GM18502 (cell line): ENCODE data around the gene NDUFA13.

Experiments used
- ATAC-seq: cut with Tn5 transposase; IDR thresholded peaks from one replicate; pipeline ENCODE4 v1.9.1; 2021; ENCODE audit warnings: mild to moderate bottlenecking; ENCODE audit not compliant: unreplicated experiment, poor library complexity

Gene NDUFA13

DNA sequence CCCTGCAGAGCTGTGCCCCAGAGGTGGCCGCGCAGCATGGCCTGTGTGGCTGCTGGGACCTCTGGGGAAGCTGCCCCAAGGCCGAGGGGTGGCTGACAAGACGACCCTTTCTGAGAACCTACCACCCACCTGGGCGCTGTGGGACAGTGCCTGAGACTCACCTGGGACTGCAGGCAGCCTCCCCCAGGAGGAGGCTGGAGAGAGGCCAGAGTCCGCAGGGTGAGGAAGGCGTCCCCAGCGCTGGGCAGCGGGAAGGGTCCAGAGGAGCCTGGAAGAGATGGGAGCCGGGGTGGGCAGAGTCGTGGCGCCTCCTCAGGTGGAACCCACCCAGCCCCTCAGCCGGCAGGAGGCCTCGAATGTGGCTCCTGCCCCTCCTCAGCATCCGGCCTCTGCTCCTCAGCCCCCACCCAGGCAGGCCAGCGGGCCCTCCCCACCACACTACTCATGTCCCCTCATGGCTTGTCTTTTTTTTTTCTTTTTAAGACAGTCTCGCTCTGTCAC is 47.4 kb downstream of the NDUFA13 start:
- no peak for ATAC-seq

DNA sequence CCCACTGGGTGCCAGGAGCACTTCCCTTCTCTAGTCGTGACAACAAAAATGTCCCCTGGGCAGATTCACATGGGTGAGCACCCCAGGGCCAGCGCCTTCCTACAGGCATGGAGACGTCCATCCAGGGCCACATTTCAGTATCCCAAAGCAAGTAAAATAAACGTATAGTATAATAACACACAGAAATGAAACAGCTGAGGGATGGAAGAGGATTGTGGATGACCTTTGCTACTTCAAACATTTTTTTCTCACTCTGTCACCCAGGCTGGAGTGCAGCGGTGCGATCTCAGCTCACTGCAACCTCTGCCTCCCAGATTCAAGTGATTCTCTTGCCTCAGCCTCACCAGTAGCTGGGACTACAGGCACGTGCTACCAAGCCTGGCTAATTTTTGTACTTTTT is 50.3 kb downstream of the NDUFA13 start:
- no peak for ATAC-seq

DNA sequence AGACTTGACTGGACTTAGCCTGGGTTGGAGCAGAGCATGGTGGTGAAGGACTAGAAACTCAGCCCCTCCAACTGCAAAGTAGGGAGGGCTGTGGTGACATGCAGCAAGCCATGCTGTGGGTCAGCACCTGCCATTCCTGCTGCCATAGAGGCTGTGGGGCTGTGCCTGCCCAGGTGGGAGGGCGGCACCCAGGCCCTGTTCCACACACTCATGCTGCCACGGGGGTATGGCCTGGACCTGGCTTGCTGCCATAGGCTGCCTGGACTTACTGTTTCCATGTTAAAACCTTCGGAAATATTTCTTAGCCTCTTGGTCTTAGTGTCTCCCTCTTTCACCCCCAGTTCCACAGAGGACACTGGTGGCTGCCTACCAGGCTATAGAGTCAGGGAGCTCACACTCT is 51.4 kb downstream of the NDUFA13 start:
- no peak for ATAC-seq

DNA sequence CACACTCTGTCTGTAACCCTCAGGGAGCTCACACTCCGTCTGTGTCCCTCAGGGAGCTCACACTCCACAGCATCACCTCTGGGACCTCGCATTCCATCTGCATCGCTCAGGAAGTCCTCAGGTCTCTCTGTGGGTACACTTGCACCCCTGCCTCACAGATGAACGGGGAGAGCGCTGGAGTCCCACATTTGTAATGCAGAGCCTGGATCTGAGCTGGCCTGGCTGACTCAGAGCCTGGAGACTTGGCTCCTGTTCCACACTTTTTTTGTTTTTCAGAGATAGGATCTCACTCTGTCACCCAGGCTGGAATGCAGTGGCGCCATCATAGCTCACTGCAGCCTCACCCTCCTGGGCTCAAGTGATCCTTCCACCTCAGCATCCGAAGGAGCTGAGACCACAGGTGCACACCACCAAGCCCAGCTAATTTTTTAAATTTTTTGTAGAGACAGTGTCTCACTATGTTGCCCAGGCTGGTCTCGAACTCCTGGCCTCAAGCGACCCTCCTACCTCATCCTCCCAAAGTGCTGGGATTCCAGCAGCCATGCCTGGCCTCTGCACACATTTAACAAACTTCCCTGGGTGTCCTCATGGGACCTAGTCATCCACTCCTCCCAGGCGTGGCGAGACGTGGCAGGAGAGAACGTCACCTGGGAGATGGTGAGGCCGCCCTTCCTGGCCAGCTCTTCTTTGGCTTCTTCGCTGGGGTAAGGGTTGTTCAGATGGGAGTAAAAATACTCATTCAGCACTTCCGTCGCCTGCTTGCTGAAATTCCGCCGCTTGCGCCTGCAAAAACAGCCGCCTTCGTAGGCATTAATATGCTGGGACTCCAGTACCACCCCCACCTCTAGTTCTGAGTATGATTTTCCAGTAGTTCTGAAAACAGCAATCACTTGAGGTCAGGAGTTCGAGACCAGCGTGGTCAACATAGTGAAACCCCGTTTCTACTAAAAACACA is 53.1 kb downstream of the NDUFA13 start:
- no peak for ATAC-seq

DNA sequence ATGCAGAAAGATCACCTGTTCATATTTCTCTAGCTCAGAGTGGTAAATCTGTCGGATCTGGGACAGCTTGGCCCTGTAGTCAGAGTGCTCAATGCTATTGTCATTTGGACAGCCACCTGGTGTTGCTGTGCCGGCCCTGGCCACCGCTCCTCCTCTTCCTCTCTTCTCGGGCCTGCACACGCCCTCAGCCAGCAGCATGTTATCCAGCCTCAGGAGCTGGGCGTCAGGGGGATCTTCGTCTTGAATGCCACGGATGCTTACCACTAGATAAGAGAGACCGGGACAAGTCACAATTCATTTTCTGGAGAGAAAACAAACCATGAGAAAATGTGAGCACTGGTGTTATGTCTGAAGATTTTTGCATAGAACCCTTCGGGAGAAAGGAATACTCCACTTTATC is 54.5 kb downstream of the NDUFA13 start:
- ATAC-seq = no peak

DNA sequence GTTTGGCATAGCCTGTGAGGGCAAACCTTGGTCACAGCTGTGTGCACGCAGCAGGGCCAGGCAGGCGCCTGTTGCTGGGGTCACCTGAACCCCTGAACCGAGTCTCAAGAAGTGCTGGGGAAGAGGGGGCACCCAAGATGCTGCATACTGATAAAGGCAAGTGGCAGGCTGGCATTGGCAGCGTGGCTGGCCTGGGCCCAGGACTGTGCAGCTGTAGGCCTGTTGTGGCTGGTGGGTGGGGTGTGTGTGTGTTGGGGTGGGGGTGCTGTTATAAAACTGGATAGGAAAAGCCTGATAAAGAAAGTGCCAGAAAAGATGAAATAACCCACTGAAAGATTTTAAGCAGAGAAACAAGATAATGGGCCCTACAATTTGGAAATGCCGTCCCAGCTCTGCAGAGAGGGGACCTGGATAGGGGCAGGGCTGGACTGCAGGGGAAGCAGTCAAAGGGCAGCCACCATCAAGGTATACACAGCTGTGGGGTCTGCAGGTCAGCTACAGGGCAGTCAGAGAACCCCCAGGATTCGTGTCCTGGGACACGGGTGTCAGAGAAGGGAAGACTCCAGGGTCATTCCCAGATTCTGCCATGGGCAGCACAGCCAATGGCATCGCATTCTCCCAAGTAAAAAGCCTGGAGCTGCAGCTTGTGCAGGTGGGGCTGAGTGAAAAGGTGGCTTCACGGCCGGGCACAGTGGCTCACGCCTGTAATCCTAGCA is 55.2 kb downstream of the NDUFA13 start:
- no peak for ATAC-seq

DNA sequence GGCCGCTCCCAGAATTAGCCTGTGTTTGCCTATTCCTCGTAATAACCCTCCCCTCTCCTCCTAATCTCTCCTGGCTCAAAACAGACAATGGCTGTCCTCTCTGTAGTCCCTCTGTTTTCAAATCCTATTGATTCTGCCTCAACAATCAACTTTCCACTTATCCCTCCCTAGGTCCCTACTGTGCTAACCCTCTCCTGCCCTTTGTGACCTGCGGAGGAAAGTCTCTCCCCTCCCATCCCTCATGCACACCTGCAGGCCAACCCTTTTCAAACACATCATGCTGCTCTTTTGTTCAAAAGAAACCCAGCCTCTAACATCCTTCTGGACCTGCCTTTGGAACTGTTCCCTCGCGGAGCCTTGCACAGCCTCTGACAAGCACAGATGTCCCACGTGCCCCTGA is 59.4 kb downstream of the NDUFA13 start:
- ATAC-seq = no peak
